Measurements from ENCODE around the gene TBL1XR1.

- TF ChIP-seq, protein P1, sequence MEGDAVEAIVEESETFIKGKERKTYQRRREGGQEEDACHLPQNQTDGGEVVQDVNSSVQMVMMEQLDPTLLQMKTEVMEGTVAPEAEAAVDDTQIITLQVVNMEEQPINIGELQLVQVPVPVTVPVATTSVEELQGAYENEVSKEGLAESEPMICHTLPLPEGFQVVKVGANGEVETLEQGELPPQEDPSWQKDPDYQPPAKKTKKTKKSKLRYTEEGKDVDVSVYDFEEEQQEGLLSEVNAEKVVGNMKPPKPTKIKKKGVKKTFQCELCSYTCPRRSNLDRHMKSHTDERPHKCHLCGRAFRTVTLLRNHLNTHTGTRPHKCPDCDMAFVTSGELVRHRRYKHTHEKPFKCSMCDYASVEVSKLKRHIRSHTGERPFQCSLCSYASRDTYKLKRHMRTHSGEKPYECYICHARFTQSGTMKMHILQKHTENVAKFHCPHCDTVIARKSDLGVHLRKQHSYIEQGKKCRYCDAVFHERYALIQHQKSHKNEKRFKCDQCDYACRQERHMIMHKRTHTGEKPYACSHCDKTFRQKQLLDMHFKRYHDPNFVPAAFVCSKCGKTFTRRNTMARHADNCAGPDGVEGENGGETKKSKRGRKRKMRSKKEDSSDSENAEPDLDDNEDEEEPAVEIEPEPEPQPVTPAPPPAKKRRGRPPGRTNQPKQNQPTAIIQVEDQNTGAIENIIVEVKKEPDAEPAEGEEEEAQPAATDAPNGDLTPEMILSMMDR (conservative IDR thresholded peaks at IDR 0.05; ENCODE audit: low read depth, low read length): no peak
- TF ChIP-seq EZH2phosphoT487 (IDR thresholded peaks at IDR 0.05; ENCODE audit: borderline replicate concordance, low read length) (no peak), EZH2 (IDR thresholded peaks at IDR 0.05; ENCODE audit: low read length, unreplicated experiment) (no peak)
Observed at GRCh38 chr3:177058648-177059047, 138.6 kb downstream of the TBL1XR1 start.

Data from PC-3 (cell line).